ENCODE measurements around the gene ARHGEF4. TPM values are rescaled to one million over a fixed set of nuclear protein-coding genes. Genes with fewer than 3 reads are reported as not detected.
"Not testable (repeated sequence)": the region's sequence is repeated elsewhere in the genome, so short reads cannot be mapped to it uniquely, and the experiment has no call there.

ARHGEF4 gene
- total RNA-seq, 2 experiments from 2014 or later = 4.2 to 4.3 TPM

DNA sequence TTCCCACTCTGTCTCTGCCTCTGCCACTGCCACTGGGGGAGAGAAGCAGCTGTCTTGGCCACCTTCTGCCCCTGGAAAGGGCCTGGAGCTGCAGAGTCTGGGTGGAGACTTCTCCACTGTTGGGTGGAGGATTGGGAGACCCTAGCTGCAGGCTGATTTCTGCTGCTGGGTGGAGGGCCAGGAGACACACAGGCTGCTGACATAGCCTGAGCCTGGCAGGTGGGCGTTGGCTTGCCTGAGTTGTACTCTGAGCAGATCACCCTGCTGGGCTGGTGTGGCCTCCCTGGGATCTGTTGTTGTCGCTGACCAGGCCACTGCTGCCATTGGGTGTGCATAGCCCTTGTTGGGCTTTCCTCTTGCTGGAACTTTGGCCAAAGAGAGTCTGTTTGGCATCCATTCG is 64.3 kb downstream of the ARHGEF4 start:
- TF ChIP-seq, protein P1, sequence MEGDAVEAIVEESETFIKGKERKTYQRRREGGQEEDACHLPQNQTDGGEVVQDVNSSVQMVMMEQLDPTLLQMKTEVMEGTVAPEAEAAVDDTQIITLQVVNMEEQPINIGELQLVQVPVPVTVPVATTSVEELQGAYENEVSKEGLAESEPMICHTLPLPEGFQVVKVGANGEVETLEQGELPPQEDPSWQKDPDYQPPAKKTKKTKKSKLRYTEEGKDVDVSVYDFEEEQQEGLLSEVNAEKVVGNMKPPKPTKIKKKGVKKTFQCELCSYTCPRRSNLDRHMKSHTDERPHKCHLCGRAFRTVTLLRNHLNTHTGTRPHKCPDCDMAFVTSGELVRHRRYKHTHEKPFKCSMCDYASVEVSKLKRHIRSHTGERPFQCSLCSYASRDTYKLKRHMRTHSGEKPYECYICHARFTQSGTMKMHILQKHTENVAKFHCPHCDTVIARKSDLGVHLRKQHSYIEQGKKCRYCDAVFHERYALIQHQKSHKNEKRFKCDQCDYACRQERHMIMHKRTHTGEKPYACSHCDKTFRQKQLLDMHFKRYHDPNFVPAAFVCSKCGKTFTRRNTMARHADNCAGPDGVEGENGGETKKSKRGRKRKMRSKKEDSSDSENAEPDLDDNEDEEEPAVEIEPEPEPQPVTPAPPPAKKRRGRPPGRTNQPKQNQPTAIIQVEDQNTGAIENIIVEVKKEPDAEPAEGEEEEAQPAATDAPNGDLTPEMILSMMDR (IDR thresholded peaks at IDR 0.05) = no peak
- no peak for DNase-seq
- H3K27me3 Mint-ChIP-seq = peaks cover 7% of the 10 kb centered on the region
- no peak overlapping the region for H3K4me3 Mint-ChIP-seq
- ChIA-PET CTCF (no interaction called here), POLR2A (no interaction called here)
- no peaks in the 10 kb centered on the region for H3K9me3 Mint-ChIP-seq
- no peak overlapping the region for H3K27ac Mint-ChIP-seq
- intact Hi-C loops (cut with micrococcal nuclease) = no loop called here
- no peak for ATAC-seq
- H3K36me3 Mint-ChIP-seq (ENCODE audit: low read depth) = no peaks in the 10 kb centered on the region
- no peaks in the 10 kb centered on the region for H3K4me1 Mint-ChIP-seq (ENCODE audit: low read depth)

DNA sequence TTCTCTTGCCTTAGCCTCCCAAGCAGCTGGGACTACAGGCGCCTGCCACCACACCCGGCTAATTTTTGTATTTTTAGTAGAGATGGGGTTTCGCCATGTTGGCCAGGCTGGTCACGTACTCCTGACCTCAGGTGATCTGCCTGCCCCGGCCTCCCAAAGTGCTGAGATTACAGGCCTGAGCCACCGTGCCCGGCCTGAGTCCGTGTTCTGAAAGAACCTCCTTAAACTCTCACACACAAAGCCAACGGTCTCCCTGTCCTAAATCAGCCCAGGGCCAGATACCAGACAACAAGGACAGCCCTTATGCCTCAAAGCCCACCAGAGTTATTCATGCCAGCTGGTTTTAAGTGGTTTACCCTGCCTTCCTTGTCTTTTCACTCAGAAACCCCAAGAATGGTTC is 64.9 kb downstream of the ARHGEF4 start:
- H3K27ac Mint-ChIP-seq; H3K4me1 Mint-ChIP-seq (ENCODE audit: low read depth); POLR2A ChIA-PET; H3K4me3 Mint-ChIP-seq; ATAC-seq; CTCF ChIA-PET; intact Hi-C loops (cut with micrococcal nuclease); DNase-seq; H3K9me3 Mint-ChIP-seq; H3K36me3 Mint-ChIP-seq (ENCODE audit: low read depth): not testable (repeated sequence)
- peaks cover 12% of the 10 kb centered on the region for H3K27me3 Mint-ChIP-seq

DNA sequence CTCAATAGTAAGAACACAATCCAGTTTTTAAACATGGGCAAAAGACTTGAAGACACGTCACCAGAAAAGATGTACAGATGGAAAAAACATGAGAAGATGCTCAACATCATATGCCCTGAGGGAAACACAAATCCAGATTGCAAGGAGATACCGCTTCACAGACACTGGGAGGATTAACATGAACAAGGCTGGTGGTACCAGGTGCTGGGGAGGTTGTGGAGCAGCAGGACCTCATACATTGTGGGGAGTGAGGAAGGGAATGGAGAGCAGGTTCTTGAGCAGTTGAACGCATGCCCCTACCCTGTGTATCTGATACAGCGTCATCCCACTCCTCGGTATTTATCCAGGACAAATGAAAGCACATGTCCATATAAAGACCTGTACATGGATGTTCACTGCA is 72.1 kb downstream of the ARHGEF4 start:
- Mint-ChIP-seq H3K36me3 (ENCODE audit: low read depth) (no peaks in the 10 kb centered on the region), H3K4me1 (ENCODE audit: low read depth) (no peaks in the 10 kb centered on the region), H3K27me3 (peaks cover 14% of the 10 kb centered on the region), H3K27ac (no peak overlapping the region), H3K9me3 (peaks cover 7% of the 10 kb centered on the region), H3K4me3 (no peak overlapping the region)
- DNase-seq = no peak
- ChIA-PET POLR2A (no interaction called here), CTCF (interaction anchor here (1.0 kb wide), 1 partner anchor 36 kb away, joined by 3 read pairs; no protein-coding TSS in a partner anchor)
- intact Hi-C loops (cut with micrococcal nuclease) = no loop called here
- TF ChIP-seq, protein P1 (IDR thresholded peaks at IDR 0.05) = no peak
- ATAC-seq = no peak

DNA sequence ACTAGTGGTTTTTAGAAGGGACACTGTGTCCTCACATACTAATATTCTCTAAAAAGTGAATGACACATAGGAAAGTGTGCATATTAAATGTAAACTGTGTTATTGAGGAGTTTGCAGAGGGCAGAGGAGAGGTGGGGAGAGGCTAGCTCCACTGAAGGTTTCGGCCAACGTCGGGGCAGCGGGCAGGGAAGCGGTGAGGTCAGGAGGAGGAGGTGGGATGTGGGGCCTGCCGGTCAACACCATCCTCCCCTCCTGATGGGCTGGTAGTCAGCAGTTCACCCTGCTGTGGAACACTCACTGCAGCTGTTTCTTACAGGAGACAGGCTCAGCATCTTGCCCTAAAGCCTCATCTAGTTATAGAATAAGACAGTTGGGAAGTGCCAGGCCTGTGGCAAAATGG is 74.2 kb downstream of the ARHGEF4 start:
- Mint-ChIP-seq H3K4me3 (no peak overlapping the region), H3K9me3 (peaks cover 7% of the 10 kb centered on the region), H3K36me3 (ENCODE audit: low read depth) (no peaks in the 10 kb centered on the region), H3K4me1 (ENCODE audit: low read depth) (no peaks in the 10 kb centered on the region), H3K27me3 (peaks cover 12% of the 10 kb centered on the region), H3K27ac (no peak overlapping the region)
- ATAC-seq (no peak), DNase-seq (no peak)
- POLR2A ChIA-PET = no interaction called here
- TF ChIP-seq, protein P1 (IDR thresholded peaks at IDR 0.05) = no peak
- CTCF ChIA-PET = interaction anchor here (1.6 kb wide), 1 partner anchor 10 kb away, joined by 4 read pairs; no protein-coding TSS in a partner anchor
- intact Hi-C loops (cut with micrococcal nuclease) = no loop called here

DNA sequence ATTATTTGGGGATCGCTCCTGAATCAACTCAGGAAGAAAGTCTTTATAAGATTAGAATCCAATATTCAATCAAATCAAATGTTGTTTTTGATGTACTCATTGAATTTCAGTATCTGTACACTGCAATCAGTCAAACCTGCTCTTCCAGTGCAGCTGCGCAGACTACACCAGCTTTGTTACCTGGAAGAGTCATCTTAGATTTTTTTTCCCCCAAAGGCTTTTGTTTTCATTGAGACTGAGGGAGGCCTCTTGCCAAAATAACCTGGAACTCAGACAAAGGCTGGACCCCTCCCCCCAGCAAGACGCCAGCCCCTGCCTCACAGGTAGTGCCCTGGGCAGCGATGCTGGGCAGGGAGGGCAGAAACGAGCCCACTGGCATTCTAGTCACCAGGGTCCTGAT is 74.8 kb downstream of the ARHGEF4 start:
- Mint-ChIP-seq H3K4me3 (no peak overlapping the region), H3K27me3 (peaks cover 11% of the 10 kb centered on the region), H3K36me3 (ENCODE audit: low read depth) (no peaks in the 10 kb centered on the region), H3K27ac (no peak overlapping the region), H3K4me1 (ENCODE audit: low read depth) (no peaks in the 10 kb centered on the region), H3K9me3 (peaks cover 5% of the 10 kb centered on the region)
- intact Hi-C loops (cut with micrococcal nuclease) = no loop called here
- DNase-seq (no peak), ATAC-seq (no peak)
- ChIA-PET CTCF (interaction anchor here (1.6 kb wide), 1 partner anchor 9 kb away, joined by 4 read pairs; no protein-coding TSS in a partner anchor), POLR2A (no interaction called here)
- TF ChIP-seq, protein P1 (IDR thresholded peaks at IDR 0.05) = no peak

DNA sequence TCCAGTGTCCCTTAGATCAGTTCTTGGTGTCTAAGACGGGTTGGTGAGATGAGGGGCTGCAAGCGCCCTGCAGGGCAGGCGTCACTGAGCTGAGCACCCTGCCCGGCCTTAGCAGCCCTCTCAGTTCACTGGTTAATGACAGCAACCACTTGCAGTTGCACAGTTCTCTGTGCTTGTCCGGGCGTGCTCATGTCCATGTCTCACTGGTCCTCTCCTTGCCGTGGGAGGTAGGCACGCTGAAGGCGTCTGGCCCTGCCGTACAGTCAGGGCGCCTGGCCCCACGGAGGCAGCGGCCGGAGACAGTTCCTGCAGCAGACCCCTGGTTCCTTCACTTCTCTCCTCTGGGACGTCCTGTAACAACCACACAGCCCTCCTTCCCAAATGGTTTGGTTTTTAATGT is 75.3 kb downstream of the ARHGEF4 start:
- no peak overlapping the region for H3K4me3 Mint-ChIP-seq
- peaks cover 10% of the 10 kb centered on the region for H3K27me3 Mint-ChIP-seq
- H3K4me1 Mint-ChIP-seq (ENCODE audit: low read depth) = no peaks in the 10 kb centered on the region
- ChIA-PET CTCF (no interaction called here), POLR2A (no interaction called here)
- TF ChIP-seq, protein P1 (IDR thresholded peaks at IDR 0.05) = no peak
- H3K9me3 Mint-ChIP-seq = no peaks in the 10 kb centered on the region
- no peaks in the 10 kb centered on the region for H3K36me3 Mint-ChIP-seq (ENCODE audit: low read depth)
- no peak overlapping the region for H3K27ac Mint-ChIP-seq
- intact Hi-C loops (cut with micrococcal nuclease) = no loop called here
- no peak for ATAC-seq
- DNase-seq = no peak

All from activated CD8-positive, alpha-beta T cell treated with anti-CD3 and anti-CD28 coated beads for 36 hours (primary cell).